Stimulated activated CD4-positive, alpha-beta T cell treated with anti-CD3 and anti-CD28 coated beads, Interleukin-4, amount 100 ng/mL, for 48 hours (primary cell): Measurements from ENCODE around the gene ETNK1.
"Not testable (repeated sequence)": the region's sequence is repeated elsewhere in the genome, so short reads cannot be mapped to it uniquely, and the experiment has no call there.

ENCODE experiments used
- DNase-seq, 2 donors: peaks; one replicate each; pipeline ENCODE4 v3.0.0-alpha.2; 2020; ENCODE audit warnings: low read depth in 2 of 2

ETNK1 gene, protein sequence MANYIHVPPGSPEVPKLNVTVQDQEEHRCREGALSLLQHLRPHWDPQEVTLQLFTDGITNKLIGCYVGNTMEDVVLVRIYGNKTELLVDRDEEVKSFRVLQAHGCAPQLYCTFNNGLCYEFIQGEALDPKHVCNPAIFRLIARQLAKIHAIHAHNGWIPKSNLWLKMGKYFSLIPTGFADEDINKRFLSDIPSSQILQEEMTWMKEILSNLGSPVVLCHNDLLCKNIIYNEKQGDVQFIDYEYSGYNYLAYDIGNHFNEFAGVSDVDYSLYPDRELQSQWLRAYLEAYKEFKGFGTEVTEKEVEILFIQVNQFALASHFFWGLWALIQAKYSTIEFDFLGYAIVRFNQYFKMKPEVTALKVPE

DNA sequence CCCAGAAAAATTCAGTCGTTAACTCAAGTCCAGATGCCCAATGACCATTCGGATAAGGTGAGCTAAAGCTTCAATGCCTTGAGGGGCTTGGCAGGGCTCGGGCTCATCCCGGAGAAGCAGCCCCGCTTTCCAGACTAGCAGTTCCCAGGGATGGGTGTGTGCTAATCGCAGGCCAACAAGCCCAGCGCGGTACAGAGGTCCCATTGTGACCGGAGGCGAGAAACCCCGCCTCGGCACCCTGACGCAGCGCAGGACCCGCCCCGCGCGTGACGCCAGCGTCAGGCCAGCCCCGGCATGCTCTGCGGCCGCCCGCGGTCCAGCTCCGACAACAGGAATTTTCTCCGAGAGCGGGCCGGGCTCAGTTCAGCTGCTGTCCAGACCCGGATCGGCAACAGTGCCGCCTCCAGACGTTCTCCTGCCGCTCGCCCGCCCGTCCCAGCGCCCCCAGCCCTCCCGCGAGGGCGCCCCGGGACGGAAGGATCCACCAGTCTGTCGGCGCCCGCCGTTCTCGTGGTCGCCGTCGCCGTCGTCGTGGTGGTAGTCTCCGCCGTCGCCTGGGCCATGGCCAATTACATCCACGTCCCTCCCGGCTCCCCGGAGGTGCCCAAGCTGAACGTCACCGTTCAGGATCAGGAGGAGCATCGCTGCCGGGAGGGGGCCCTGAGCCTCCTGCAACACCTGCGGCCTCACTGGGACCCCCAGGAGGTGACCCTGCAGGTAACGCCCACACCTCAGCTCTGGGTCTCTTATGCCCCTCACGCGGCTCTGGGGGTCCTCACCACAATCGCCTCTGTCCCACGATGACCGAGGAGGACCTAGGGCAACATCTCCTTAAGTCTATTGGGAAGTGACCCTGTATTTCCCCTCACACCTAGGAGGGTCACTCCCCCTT, at the start of gene ETNK1:
ETNK1 (plus strand) TSS at position 302 of the 892 bp plus-strand sequence; CDS start at position 562, 260 bp downstream.
- DNase-seq, result peak; percentile 84 to 85

DNA sequence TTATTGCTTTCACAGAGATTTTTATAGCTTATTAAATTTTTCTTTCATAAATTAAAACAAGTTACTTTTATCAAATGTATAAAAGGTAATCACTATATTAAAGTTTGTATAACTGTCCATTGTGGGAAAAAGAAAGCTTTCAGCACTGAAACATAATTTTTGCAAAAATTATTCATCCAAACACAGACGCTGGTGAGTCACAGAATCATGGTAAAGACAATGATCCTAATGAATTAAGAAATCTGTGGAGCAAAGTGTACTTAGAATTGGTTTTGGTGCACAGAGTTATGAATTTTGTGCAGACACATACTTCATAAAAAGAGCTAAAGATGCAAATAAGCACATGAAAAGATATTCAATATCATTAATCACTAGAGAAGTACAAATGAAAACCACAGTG, 48.9 kb upstream of the ETNK1 start:
- DNase-seq, result no peak

DNA sequence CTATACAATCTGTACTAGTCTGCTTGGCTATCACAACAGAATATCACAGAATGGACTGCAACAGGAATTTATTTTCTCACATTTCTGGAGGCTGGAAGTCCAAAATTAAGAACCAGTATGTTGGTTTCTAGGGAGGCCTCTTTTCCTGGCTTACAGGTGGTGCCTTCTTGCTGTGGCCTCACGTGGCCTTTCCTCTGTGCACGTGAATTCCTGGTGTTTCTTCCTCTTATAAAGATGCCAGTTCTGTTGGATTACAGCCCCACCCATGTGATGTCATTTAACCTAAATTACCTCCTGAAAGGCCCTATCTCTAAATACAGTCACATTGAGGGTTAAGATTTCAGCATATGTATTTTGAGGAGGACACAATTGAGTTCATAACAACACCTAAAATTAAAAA, 48.5 kb upstream of the ETNK1 start:
- no peak for DNase-seq

- DNase-seq, result no peak
Observed at GRCh38 chr12:22577667-22578066, 47.3 kb upstream of the ETNK1 start.

DNA sequence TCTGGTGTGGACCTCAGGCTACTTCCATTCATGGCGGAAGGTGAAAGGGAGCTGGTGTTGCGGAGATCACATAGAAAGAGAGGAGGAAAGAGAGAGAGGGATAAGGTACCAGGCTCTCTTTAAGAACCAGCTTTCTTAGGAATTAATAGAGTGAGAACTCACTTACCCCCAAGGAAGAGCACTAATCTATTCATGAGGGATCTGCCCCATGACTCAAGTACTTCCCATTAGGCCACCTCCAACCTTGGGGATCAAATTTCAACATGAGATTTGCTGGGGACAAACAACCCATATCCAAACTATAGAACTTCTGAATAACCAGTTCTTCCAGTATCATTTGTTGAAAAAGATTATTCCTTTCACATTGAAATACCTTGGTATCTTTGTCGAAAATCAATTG, 46.6 kb upstream of the ETNK1 start:
- no peak for DNase-seq

- no peak for DNase-seq
Observed at GRCh38 chr12:22588817-22589216, 36.2 kb upstream of the ETNK1 start.

- no peak for DNase-seq
Observed at GRCh38 chr12:22593864-22594263, 31.1 kb upstream of the ETNK1 start.

- not testable (repeated sequence) for DNase-seq
Observed at GRCh38 chr12:22597539-22597938, 27.4 kb upstream of the ETNK1 start.

DNA sequence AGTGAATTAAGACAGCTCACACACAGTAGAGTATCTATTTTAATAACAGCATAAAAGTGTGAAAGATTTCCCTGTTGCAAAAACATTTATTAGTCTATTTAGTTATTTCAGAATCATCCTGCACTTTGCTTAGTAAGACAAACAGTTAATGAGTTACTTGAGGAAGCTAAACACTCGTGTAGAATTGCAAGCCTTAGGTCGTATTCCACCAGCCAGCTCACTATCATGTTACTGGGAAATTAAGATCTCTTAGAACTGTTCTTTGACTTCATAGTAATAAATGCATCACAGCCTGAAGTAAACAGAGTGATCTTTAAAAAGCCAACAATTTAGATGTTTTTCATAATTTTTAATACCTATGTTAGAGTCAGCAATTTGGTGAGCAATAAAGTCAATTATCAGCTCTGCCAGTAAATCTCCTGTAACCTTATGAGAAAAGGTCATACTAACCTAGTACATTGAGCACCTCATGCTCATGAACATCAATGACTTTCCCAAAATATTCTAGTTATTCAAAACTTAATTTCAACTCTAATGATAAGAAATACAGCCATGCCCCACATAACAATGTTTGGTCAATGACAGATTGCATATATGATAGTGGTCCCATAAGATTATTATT, 26.7 kb upstream of the ETNK1 start:
- DNase-seq, result no peak

GRCh38 chr12:22598763-22599161, 26.2 kb upstream of the ETNK1 start:
- DNase-seq, result no peak

DNA sequence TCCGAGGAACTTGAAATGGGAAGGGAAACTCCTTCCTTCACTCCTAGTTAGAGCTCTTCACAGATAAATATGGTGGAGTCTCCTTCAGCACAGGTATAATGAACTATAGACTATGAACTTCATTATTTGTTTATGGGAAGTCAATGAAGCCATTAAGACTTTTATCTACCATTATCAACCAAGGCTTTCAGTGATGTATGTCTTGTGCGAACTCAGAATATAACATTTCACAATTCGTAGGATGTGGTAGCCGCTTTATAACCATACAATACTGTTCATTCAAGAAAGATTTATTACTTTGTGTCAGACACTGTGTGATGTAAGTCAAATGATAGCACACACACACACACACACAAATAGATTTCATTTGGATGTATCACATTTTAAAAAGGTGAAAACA, 24.8 kb upstream of the ETNK1 start:
- no peak for DNase-seq

GRCh38 chr12:22609501-22609900, 15.5 kb upstream of the ETNK1 start:
- no peak for DNase-seq

DNA sequence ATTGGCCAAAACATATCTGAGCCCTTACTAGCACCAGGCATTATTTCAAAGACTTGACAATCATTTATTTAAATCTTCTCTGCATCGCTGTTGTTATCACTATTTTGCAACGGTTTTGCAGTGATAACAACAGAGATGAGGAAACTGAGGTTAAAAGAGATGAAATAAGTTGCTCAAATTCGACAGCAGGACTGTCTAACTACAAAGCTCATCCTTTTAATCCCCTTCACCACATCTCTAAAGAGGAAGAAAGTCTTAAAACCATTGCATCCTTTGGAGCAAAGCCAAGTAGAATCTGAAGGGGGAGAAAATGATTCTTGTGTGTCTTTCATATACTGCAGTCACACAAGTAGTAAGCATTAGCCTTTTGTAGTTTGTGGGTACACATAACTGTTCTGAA, 14.8 kb upstream of the ETNK1 start:
- no peak for DNase-seq

DNA sequence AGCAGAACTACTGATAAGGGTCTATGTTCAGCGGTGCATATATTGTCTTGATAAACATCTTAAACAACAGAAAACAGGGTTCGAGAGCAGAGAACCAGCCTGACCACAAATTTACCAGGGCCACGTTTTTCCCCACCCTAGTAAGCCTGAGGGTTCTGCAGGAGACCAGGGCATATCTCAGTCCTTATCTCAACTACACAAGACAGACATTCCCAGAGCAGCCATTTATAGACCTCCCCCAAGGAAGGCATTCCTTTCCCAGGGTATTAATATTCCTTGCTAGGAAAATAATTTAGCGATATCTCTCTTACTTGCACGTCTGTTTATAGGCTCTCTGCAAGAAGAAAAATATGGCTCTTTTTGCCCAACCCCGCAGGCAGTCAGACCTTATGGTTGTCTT, 12.1 kb upstream of the ETNK1 start:
- DNase-seq, result not testable (repeated sequence)

DNA sequence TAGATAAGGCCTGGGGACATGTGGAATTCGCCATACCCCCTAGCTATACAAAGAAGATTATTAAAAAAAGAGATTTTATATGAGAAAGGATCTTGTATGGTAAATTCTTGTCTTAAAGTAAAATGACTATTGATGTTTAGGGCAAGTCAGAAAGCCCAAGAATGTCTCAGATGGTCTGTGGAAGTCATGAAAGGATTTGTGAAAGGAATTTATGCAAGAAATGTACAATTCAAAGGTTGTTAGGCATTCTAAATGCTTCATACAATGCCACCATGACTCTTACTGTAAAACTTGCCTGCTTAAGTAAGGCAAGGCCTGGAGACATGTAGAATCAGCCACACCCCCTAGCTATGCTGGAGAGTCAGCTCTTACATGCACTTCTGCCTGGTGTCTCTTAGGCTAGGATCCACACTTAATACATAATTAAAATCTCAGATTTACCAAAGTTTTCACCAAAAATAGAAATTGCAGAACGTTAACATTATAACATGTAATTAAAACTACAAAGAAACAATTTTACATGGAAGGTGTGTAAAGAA, 8.9 kb upstream of the ETNK1 start:
- DNase-seq, result no peak

- no peak for DNase-seq
Observed at GRCh38 chr12:22617630-22618029, 7.3 kb upstream of the ETNK1 start.

- DNase-seq, result no peak
Observed at GRCh38 chr12:22624548-22624869, 462 bp upstream of the ETNK1 start.

DNA sequence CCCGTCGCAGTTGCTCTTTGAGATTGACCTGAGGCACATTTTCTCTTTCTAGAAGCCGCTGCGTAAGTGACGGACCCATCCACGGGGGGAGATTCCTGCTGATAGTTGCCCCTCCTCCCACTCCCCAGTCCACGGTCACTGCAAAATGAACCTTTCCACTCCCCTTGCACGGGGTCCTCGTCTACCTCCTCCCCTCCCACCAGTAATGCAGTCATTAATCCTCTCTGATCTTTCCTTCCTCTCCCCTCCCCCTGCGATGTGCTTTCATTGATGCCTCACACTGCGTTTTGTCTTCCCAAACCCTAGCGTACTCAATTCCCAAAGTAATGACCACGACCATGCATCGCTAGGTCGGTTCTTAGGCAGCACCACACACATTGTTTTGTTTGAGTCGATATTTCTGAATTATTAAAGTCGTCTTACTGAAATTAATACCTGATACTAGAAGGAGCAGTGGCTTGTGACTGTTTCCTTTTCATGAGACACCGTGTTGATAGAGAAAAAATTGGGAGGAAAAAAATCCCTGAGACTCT, 857 bp downstream of the ETNK1 start:
- DNase-seq, result no peak

- no peak for DNase-seq
Observed at GRCh38 chr12:22626406-22626805, 1.4 kb downstream of the ETNK1 start.

GRCh38 chr12:22627371-22627770, 2.4 kb downstream of the ETNK1 start:
- no peak for DNase-seq

GRCh38 chr12:22628228-22628627, 3.3 kb downstream of the ETNK1 start:
- no peak for DNase-seq

DNA sequence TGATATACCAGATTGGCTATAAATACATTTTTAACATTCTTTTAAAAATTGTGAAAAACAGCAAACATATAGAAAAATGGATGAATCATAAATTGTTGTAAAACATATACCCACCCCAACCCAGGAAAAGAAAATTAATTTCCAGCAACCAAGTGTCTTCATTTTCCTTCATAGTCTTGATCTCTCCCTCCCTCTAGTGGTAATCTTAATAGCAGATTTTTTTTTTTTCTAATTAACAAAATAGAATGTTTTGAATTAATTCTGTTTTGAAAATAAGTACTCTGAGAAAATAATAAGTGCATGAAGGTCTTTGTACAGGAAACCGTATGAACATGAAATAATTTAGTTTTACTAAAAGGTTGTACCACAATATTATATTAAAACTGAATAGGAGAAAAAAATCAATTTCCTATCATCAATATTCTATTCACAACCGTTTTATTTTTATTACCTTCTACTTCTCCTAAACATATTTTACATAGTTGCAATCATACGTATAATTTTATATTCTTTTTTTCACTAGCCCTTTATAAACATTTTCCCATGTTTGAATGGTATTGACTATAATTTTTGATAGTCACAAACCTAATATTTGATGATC, 7.0 kb downstream of the ETNK1 start:
- no peak for DNase-seq
